PC-9 (cell line): Measurements from ENCODE around the gene DPY30. TPM values are rescaled to one million over a fixed set of nuclear protein-coding genes. Genes with fewer than 3 reads are reported as not detected.
"Not testable (repeated sequence)": the region's sequence is repeated elsewhere in the genome, so short reads cannot be mapped to it uniquely, and the experiment has no call there.

Experiments used
- BruUV-seq: library from RNA; stranded (reverse); fragments of 400-500 nt; replicated peaks from 2 replicates; lab custom pipeline; 2021; lab: Mats Ljungman, UMichigan
- CTCF ChIA-PET: fragments of 300-600 bp; sonication (Branson Sonifier 250); formaldehyde crosslinking; loops from one replicate; lab custom pipeline; 2022; ENCODE audit warnings: antibody characterized with exemption; lab: Charles Lee
- POLR2A ChIA-PET: fragments of 300-600 bp; sonication (Branson Sonifier 250); formaldehyde crosslinking; loops from one replicate; lab custom pipeline; 2022; ENCODE audit warnings: antibody characterized with exemption; ENCODE audit not compliant: unreplicated experiment; lab: Charles Lee
- DNase-seq, 2 experiments: peaks; one replicate each; pipeline versions ENCODE4 v3.0.0 to v3.0.0-alpha.2; 2015 to 2022; ENCODE audit warnings: mixed read lengths in 1 of 2
- H2AFZ ChIP-seq: fragments of 200-600 bp; sonication (generic); 2 replicates; pipeline ENCODE4 v1.8.1; 2017; ENCODE audit warnings: antibody characterized with exemption
- H3F3A ChIP-seq: fragments of 200-600 bp; sonication (generic); 2 replicates; pipeline ENCODE4 v1.8.1; 2017; ENCODE audit warnings: antibody characterized with exemption, mild to moderate bottlenecking, low read depth; ENCODE audit not compliant: insufficient read depth
- H3K27ac ChIP-seq: fragments of 200-600 bp; sonication (generic); 2 replicates; pipeline ENCODE4 v1.6.1; 2016; ENCODE audit warnings: mixed run types
- H3K27me3 ChIP-seq: fragments of 200-600 bp; sonication (generic); 2 replicates; pipeline ENCODE4 v1.6.1; 2016; ENCODE audit warnings: low read depth, mixed run types; ENCODE audit not compliant: insufficient read depth
- H3K36me3 ChIP-seq: fragments of 200-600 bp; sonication (generic); 2 replicates; pipeline ENCODE4 v1.6.1; 2016; ENCODE audit warnings: low read depth, mixed run types
- H3K4me1 ChIP-seq: fragments of 200-600 bp; sonication (generic); replicated peaks from 2 replicates; pipeline ENCODE4 v1.6.1; 2016; ENCODE audit warnings: mixed run types; ENCODE audit not compliant: insufficient read depth
- H3K4me2 ChIP-seq: fragments of 200-600 bp; sonication (generic); 2 replicates; pipeline ENCODE4 v1.6.1; 2017; ENCODE audit warnings: mixed run types
- H3K4me3 ChIP-seq: fragments of 200-600 bp; sonication (generic); 2 replicates; pipeline ENCODE4 v1.6.1; 2016; ENCODE audit warnings: mixed run types
- H3K79me2 ChIP-seq: fragments of 200-600 bp; sonication (generic); 2 replicates; pipeline ENCODE4 v1.6.1; 2017; ENCODE audit warnings: low read depth, mixed run types
- H3K9me2 ChIP-seq: fragments of 200-600 bp; sonication (generic); 2 replicates; pipeline ENCODE4 v1.8.1; 2017; ENCODE audit warnings: mild to moderate bottlenecking; ENCODE audit not compliant: insufficient read depth
- H3K9me3 ChIP-seq: fragments of 200-600 bp; sonication (generic); 2 replicates; pipeline ENCODE4 v1.8.1; 2016; ENCODE audit warnings: low read depth; ENCODE audit not compliant: insufficient read depth
- H4K20me1 ChIP-seq: fragments of 200-600 bp; sonication (generic); 2 replicates; pipeline ENCODE4 v1.8.1; 2017; ENCODE audit not compliant: insufficient read depth
- EZH2 ChIP-seq: fragments of 200-600 bp; sonication (generic); IDR thresholded peaks from 2 replicates; pipeline ENCODE4 v1.8.0; 2017; ENCODE audit warnings: antibody characterized with exemption, low read depth
- intact Hi-C: fragments of 100-400 bp; cut with micrococcal nuclease; formaldehyde crosslinking; loops from one replicate; pipeline ENCODE4 v1.10.0; 2022; ENCODE audit not compliant: unreplicated experiment
- total RNA-seq: library from RNA; stranded (reverse); gene quantifications from 2 replicates; pipeline ENCODE4 v1.2.3, GENCODE V29; 2021
- TF ChIP-seq, protein P1 (sequence below): fragments of 200-600 bp; sonication (generic); conservative IDR thresholded peaks from 2 replicates; pipeline ENCODE4 v1.6.1; 2017; ENCODE audit warnings: mixed run types, antibody characterized with exemption, mild to moderate bottlenecking, moderate library complexity

DPY30 gene
- total RNA-seq, 1 experiment from 2014 or later, result 109 TPM

DNA sequence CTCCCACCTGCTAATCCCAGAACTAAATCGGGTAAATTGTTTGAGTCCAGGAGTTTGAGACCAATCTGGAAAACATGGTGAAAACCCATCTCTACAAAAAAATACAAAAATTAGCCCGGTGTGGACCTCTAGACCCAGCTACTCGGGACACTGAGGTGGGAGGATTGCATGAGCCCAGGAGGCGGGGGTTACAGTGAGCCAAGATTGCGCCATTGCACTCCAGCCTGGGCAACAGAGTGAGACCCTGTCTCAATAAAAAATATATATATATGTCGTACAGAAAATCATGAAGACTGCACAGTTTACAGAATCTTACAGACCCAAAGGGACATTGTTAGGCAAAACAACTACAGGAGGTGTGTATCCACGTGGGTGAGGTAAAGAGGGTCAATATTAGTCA, 4.0 kb upstream of the DPY30 start:
- Histone ChIP-seq H3F3A (peaks cover 27% of the 10 kb centered on the region), H2AFZ (no peak overlapping the region), H3K4me3 (no peak overlapping the region), H3K27me3 (no peaks in the 10 kb centered on the region), H3K9me3 (no peaks in the 10 kb centered on the region), H3K79me2 (peaks cover 8% of the 10 kb centered on the region), H3K4me2 (no peak overlapping the region), H3K4me1 (no peaks in the 10 kb centered on the region; the same call in 1 of the 2 replicates), H4K20me1 (no peaks in the 10 kb centered on the region), H3K9me2 (no peaks in the 10 kb centered on the region), H3K27ac (no peak overlapping the region), H3K36me3 (no peaks in the 10 kb centered on the region)
- CTCF ChIA-PET, result no interaction called here
- DNase-seq, result no peak
- TF ChIP-seq, protein P1, sequence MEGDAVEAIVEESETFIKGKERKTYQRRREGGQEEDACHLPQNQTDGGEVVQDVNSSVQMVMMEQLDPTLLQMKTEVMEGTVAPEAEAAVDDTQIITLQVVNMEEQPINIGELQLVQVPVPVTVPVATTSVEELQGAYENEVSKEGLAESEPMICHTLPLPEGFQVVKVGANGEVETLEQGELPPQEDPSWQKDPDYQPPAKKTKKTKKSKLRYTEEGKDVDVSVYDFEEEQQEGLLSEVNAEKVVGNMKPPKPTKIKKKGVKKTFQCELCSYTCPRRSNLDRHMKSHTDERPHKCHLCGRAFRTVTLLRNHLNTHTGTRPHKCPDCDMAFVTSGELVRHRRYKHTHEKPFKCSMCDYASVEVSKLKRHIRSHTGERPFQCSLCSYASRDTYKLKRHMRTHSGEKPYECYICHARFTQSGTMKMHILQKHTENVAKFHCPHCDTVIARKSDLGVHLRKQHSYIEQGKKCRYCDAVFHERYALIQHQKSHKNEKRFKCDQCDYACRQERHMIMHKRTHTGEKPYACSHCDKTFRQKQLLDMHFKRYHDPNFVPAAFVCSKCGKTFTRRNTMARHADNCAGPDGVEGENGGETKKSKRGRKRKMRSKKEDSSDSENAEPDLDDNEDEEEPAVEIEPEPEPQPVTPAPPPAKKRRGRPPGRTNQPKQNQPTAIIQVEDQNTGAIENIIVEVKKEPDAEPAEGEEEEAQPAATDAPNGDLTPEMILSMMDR, result no peak
- TF ChIP-seq EZH2, result no peak
- intact Hi-C loops, result no loop called here
- POLR2A ChIA-PET, result no interaction called here
- no TSS peak for BruUV-seq

GRCh38 chr2:32034198-32034887, 5.3 kb downstream of the DPY30 start:
- H3K4me3 ChIP-seq, H3K9me3 ChIP-seq, H4K20me1 ChIP-seq, CTCF ChIA-PET, H3K9me2 ChIP-seq, H3K4me2 ChIP-seq, BruUV-seq, H3K4me1 ChIP-seq, H2AFZ ChIP-seq, H3K27me3 ChIP-seq: not testable (repeated sequence)
- Histone ChIP-seq H3K27ac (peak overlapping the region; percentile 12; the same call in 1 of the 2 replicates), H3K36me3 (0 out of 2 replicates have a peak, but pooled peaks cover 20% of the 10 kb centered on the region), H3K79me2 (peaks cover 73% of the 10 kb centered on the region), H3F3A (peaks cover 32% of the 10 kb centered on the region)
- peak; percentile 35 to 46 for DNase-seq
- intact Hi-C loops, result loop anchor here (10.0 kb wide), 1 partner anchor 130 kb away; the partner anchor contains the start of gene SLC30A6
- POLR2A ChIA-PET, result interaction anchor here (0.7 kb wide), 1 partner anchor 128 kb away, joined by 3 read pairs; no protein-coding TSS in a partner anchor

GRCh38 chr2:32018789-32019482, 20.7 kb downstream of the DPY30 start:
- POLR2A ChIA-PET, result interaction anchor here (0.6 kb wide), 2 partner anchors 14 to 20 kb away, joined by 3 read pairs; partner anchors contain the start of gene DPY30
- H3K4me1 ChIP-seq, H2AFZ ChIP-seq, BruUV-seq, H3K4me3 ChIP-seq, CTCF ChIA-PET, H3K9me2 ChIP-seq, H4K20me1 ChIP-seq, H3K27me3 ChIP-seq, H3K79me2 ChIP-seq, H3K9me3 ChIP-seq, intact Hi-C loops: not testable (repeated sequence)
- Histone ChIP-seq H3K36me3 (peaks cover 15% of the 10 kb centered on the region; the same call in 1 of the 2 replicates), H3K27ac (peak overlapping the region; percentile 47), H3F3A (peaks cover 24% of the 10 kb centered on the region; the same call in 1 of the 2 replicates), H3K4me2 (0 out of 2 replicates have a peak overlapping the region, but pooled peaks have one; percentile 2)
- DNase-seq, result peak; percentile 23 to 73

DNA sequence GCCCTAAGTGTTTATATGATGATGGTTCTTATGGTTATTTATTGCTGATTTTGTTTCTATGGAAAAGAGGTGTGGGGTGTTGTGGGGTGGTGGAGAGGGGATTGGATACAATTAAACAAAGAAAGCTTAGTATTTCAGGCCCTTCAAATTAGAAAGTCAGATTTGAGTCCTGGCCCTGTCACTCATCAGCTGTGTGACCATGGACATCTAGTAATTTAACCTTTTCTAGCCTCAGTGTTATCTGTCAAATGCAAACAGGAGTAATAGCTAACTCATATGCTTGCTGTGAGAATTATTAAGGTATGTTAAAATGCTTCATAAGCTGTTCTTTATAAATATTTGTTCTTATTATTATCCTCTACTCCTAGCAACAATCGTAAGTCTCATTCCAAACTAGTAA, 26.7 kb downstream of the DPY30 start:
- Histone ChIP-seq H4K20me1 (peaks cover 11% of the 10 kb centered on the region), H3K79me2 (peaks cover 19% of the 10 kb centered on the region), H3K4me1 (peaks cover 21% of the 10 kb centered on the region), H3K36me3 (peaks cover 9% of the 10 kb centered on the region; the same call in 1 of the 2 replicates), H3K9me2 (no peaks in the 10 kb centered on the region), H3K4me3 (no peak overlapping the region), H2AFZ (no peak overlapping the region), H3K4me2 (no peak overlapping the region), H3K9me3 (no peaks in the 10 kb centered on the region), H3K27ac (no peak overlapping the region), H3F3A (peaks cover 31% of the 10 kb centered on the region), H3K27me3 (no peaks in the 10 kb centered on the region)
- BruUV-seq, result no TSS peak
- DNase-seq, result no peak
- no peak for TF ChIP-seq EZH2
- TF ChIP-seq, protein P1, result no peak
- ChIA-PET CTCF (no interaction called here), POLR2A (interaction anchor here (0.5 kb wide), 2 partner anchors 15 to 158 kb away, joined by 4 to 6 read pairs; no protein-coding TSS in a partner anchor)
- intact Hi-C loops, result no loop called here
